GM12878 (cell line): Measurements from ENCODE around the gene EIF4B. TPM values are rescaled to one million over a fixed set of nuclear protein-coding genes. Genes with fewer than 3 reads are reported as not detected.

ENCODE experiments used
- ATAC-seq: fragments of 200-7000 bp; cut with Tn5 transposase; 3 replicates; pipeline ENCODE4 v1.9.1; 2020; ENCODE audit warnings: mild to moderate bottlenecking, moderate library complexity
- BruUV-seq: library from RNA; stranded (reverse); fragments of 400-500 nt; replicated peaks from 2 replicates; lab custom pipeline; 2021; lab: Mats Ljungman, UMichigan
- CTCF ChIA-PET: fragments of 300-600 bp; sonication (Branson Sonifier 250); formaldehyde crosslinking; extraction: SDS; loops from one replicate; lab custom pipeline; 2021; ENCODE audit warnings: inconsistent platforms; lab: Yijun Ruan, JAX
- POLR2A ChIA-PET: fragments of 350-600 bp; formaldehyde crosslinking; extraction: SDS; loops from one replicate; lab custom pipeline; 2021; ENCODE audit warnings: inconsistent platforms; lab: Charles Lee
- RAD21 ChIA-PET: fragments of 300-600 bp; sonication (Branson Sonifier 250); formaldehyde crosslinking; loops from one replicate; lab custom pipeline; 2023; ENCODE audit warnings: antibody characterized with exemption; ENCODE audit not compliant: unreplicated experiment; lab: Charles Lee
- SMC1A ChIA-PET: fragments of 300-600 bp; sonication (Branson Sonifier 250); formaldehyde crosslinking; loops from one replicate; lab custom pipeline; 2023; ENCODE audit not compliant: unreplicated experiment, uncharacterized antibody; lab: Charles Lee
- DNase-seq: peaks from one replicate; pipeline ENCODE4 v3.0.0-alpha.2; 2011; ENCODE audit warnings: low read depth, low spot score
- FAIRE-seq: peaks from 3 replicates; lab custom pipeline; 2011; peaks lifted over from hg19 to GRCh38; lab: Jason Lieb, UNC
- H2AFZ ChIP-seq: 2 replicates; pipeline ENCODE4 v1.6.0; 2011; ENCODE audit warnings: low read depth, low read length, control low read depth; ENCODE audit not compliant: control insufficient read depth
- H3K27ac ChIP-seq: 2 replicates; pipeline ENCODE4 v1.5.1; 2011; ENCODE audit warnings: control low read depth; ENCODE audit not compliant: control insufficient read depth, insufficient read depth
- H3K27me3 ChIP-seq, 2 experiments: replicated peaks in 1 of 2; 2 replicates each; pipeline versions ENCODE4 v1.6.0 to v1.6.1; 2011; ENCODE audit warnings: low read length in 1 of 2; ENCODE audit not compliant: control insufficient read depth in 2 of 2, insufficient read depth in 2 of 2
- H3K36me3 ChIP-seq, 2 experiments: 2 replicates each; pipeline ENCODE4 v1.5.1; 2011; ENCODE audit warnings: low read length in 1 of 2; ENCODE audit not compliant: control insufficient read depth in 2 of 2, insufficient read depth in 2 of 2
- H3K4me1 ChIP-seq: 2 replicates; pipeline ENCODE4 v1.6.1; 2011; ENCODE audit warnings: mild to moderate bottlenecking, low read length, moderate library complexity, mixed read lengths; ENCODE audit not compliant: control insufficient read depth, insufficient read depth
- H3K4me2 ChIP-seq: 2 replicates; pipeline ENCODE4 v1.6.0; 2011; ENCODE audit warnings: control low read depth; ENCODE audit not compliant: control insufficient read depth, insufficient read depth
- H3K4me3 ChIP-seq: fragments of 200-600 bp; sonication (generic); 2 replicates; pipeline ENCODE4 v1.5.1; 2016
- H3K79me2 ChIP-seq: 2 replicates; pipeline ENCODE4 v1.6.0; 2011; ENCODE audit warnings: low read length; ENCODE audit not compliant: control insufficient read depth, insufficient read depth
- H3K9ac ChIP-seq: 2 replicates; pipeline ENCODE4 v1.8.0; 2011; ENCODE audit warnings: low read length, control low read depth, mixed read lengths; ENCODE audit not compliant: control insufficient read depth, insufficient read depth
- H3K9me3 ChIP-seq: replicated peaks from 3 replicates; pipeline ENCODE4 v1.5.1; 2011; ENCODE audit warnings: mild to moderate bottlenecking, low read length; ENCODE audit not compliant: control insufficient read depth, insufficient read depth
- H4K20me1 ChIP-seq: 2 replicates; pipeline ENCODE4 v1.6.0; 2011; ENCODE audit not compliant: control insufficient read depth, insufficient read depth
- ASH2L ChIP-seq: fragments of 300-600, 200-600 bp; sonication (generic); IDR thresholded peaks from 2 replicates; pipeline ENCODE4 v1.6.1; 2017; ENCODE audit warnings: low read depth, mild to moderate bottlenecking, borderline replicate concordance
- CREM ChIP-seq: IDR thresholded peaks from 2 replicates; pipeline ENCODE4 v1.6.1; 2014; ENCODE audit warnings: antibody characterized with exemption, low read depth
- FOXK2 ChIP-seq: fragments of 450-650 bp; IDR thresholded peaks from 2 replicates; pipeline ENCODE4 v1.6.1; 2017; ENCODE audit warnings: mild to moderate bottlenecking, moderate library complexity
- FOXM1 ChIP-seq: IDR thresholded peaks from 2 replicates; pipeline ENCODE4 v1.6.1; 2012; ENCODE audit warnings: low read depth, mild to moderate bottlenecking, inconsistent platforms, low read length, moderate library complexity
- HDAC2 ChIP-seq: fragments of 200-600 bp; sonication (generic); IDR thresholded peaks from 2 replicates; pipeline ENCODE4 v1.6.1; 2017
- JUND ChIP-seq: IDR thresholded peaks from 2 replicates; pipeline ENCODE4 v1.6.1; 2012; ENCODE audit warnings: low read depth, mild to moderate bottlenecking, low read length, improper control_type of control experiment, moderate library complexity
- MEF2B ChIP-seq: fragments of 450-650 bp; IDR thresholded peaks from 2 replicates; pipeline ENCODE4 v1.6.1; 2018; ENCODE audit warnings: mild to moderate bottlenecking, moderate library complexity; ENCODE audit not compliant: partially characterized antibody, poor library complexity, severe bottlenecking
- MXI1 ChIP-seq: fragments of 150-350 bp; IDR thresholded peaks from 2 replicates; pipeline ENCODE4 v1.6.1; 2011; ENCODE audit warnings: low read depth, mild to moderate bottlenecking, inconsistent platforms, low read length, improper control_type of control experiment
- NFIC ChIP-seq: IDR thresholded peaks from 2 replicates; pipeline ENCODE4 v1.6.1; 2012; ENCODE audit warnings: low read depth, mild to moderate bottlenecking, inconsistent platforms, low read length, moderate library complexity
- PAX5 ChIP-seq: IDR thresholded peaks from 2 replicates; pipeline ENCODE4 v1.6.1; 2011; ENCODE audit warnings: low read depth, low read length, borderline replicate concordance
- POLR2A ChIP-seq: IDR thresholded peaks from 2 replicates; pipeline ENCODE4 v1.6.1; 2011; ENCODE audit warnings: low read depth, mild to moderate bottlenecking, low read length
- POLR2AphosphoS5 ChIP-seq: IDR thresholded peaks from 2 replicates; pipeline ENCODE4 v1.6.1; 2011; ENCODE audit warnings: mild to moderate bottlenecking, low read length, inconsistent platforms
- RUNX3 ChIP-seq: IDR thresholded peaks from 2 replicates; pipeline ENCODE4 v1.6.1; 2012; ENCODE audit warnings: low read length, inconsistent platforms
- SREBF2 ChIP-seq: IDR thresholded peaks from 2 replicates; pipeline ENCODE4 v1.6.1; 2012; ENCODE audit warnings: mild to moderate bottlenecking, low read length
- TCF3 ChIP-seq: IDR thresholded peaks from 2 replicates; pipeline ENCODE4 v1.6.1; 2012; ENCODE audit warnings: low read depth, mild to moderate bottlenecking, low read length, borderline replicate concordance; ENCODE audit not compliant: insufficient read depth
- WGBS: methylation state at CpG from one replicate; pipeline ENCODE4 v1.1.6; 2016; ENCODE audit warnings: low lambda C conversion rate; ENCODE audit not compliant: insufficient replicate concordance, insufficient coverage; ENCODE audit errors: missing lambda C conversion rate; 5-methylcytosine and 5-hydroxymethylcytosine counted together
- in situ Hi-C: fragments of 300-500 bp; cut with MboI; formaldehyde crosslinking; loops from 9 replicates; pipeline ENCODE4 v1.14.3; 2018; ENCODE audit warnings: mixed read lengths
- intact Hi-C: fragments of 100-400 bp; cut with micrococcal nuclease; formaldehyde crosslinking; loops from one replicate; pipeline ENCODE4 v1.14.2; 2022; ENCODE audit not compliant: unreplicated experiment
- polyA plus RNA-seq, 11 experiments: library from polyadenylated mRNA; depleted of rRNA in 4 of 11; unstranded in 6 of 11; stranded (reverse) in 5 of 11; fragments of >200 nt; fragmentation: Nextera tagmentation in 4 of 11; fragmentation: Illumina TruSeq in 1 of 11; extraction: Ambion mirVana in 4 of 11; extraction: Trizol in 1 of 11; gene quantifications; 1 replicate in 1 of 11; 2 replicates in 10 of 11; pipeline versions ENCODE4 v1.2.1 to v1.2.3, GENCODE V29; 2011 to 2016; ENCODE audit warnings: inconsistent platforms in 2 of 11, missing spikeins in 2 of 11, low read depth in 1 of 11
- total RNA-seq, 4 experiments: library from RNA; depleted of rRNA in 3 of 4; stranded (reverse); fragments of >200 nt in 3 of 4; fragmentation: Illumina TruSeq in 1 of 4; extraction: Trizol in 1 of 4; gene quantifications; 2 replicates each; pipeline versions ENCODE4 v1.2.1 to v1.2.3, GENCODE V29; 2013 to 2021
- TF ChIP-seq, protein P1 (sequence below): fragments of 450-650 bp; IDR thresholded peaks from 2 replicates; pipeline ENCODE4 v1.6.1; 2017; ENCODE audit warnings: antibody characterized with exemption, mild to moderate bottlenecking, moderate library complexity
- TF ChIP-seq, protein P2 (sequence below), 3 experiments: IDR thresholded peaks in 2 of 3; conservative IDR thresholded peaks in 1 of 3; 2 replicates each; pipeline ENCODE4 v1.5.1; 2011; ENCODE audit warnings: low read depth in 3 of 3, low read length in 3 of 3, mild to moderate bottlenecking in 3 of 3, control low read depth in 2 of 3, moderate library complexity in 2 of 3, inconsistent platforms in 1 of 3, mixed read lengths in 1 of 3; ENCODE audit not compliant: control insufficient read depth in 2 of 3, insufficient read depth in 1 of 3; ENCODE audit errors: extremely low read depth in 1 of 3

Gene EIF4B
- total and polyA plus RNA-seq, 10 of the 15 experiments (the other 5 are each of a cell fraction or from before 2014, with no cell fraction given), result 123 to 752 (median 431) TPM

DNA sequence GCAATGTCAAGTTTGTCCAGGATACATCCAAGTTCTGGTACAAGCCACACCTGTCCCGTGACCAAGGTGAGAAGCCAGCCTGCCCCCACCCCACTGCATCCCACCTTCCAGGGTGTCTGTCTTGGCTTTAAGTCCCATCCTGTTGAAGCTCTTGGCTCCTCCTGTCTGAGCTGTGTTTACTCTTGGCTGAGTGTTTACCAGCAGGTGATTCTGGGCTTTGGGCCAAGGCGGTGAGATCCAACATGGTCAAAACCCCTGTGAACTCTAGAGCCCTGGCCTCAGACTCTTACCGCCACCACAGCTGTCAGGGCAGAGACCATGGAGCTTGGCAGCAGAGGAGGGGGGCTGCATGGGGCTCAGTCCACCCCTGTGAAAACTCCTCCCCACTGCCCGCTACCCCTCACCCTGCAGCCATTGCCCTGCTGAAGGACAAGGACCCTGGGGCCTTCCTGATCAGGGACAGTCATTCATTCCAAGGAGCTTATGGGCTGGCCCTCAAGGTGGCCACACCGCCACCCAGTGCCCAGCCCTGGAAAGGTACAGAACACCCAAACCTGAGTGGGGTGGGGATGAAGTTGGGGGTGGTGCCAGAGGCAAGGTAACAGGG, 55.3 kb downstream of the EIF4B start:
- TF ChIP-seq, protein P1, sequence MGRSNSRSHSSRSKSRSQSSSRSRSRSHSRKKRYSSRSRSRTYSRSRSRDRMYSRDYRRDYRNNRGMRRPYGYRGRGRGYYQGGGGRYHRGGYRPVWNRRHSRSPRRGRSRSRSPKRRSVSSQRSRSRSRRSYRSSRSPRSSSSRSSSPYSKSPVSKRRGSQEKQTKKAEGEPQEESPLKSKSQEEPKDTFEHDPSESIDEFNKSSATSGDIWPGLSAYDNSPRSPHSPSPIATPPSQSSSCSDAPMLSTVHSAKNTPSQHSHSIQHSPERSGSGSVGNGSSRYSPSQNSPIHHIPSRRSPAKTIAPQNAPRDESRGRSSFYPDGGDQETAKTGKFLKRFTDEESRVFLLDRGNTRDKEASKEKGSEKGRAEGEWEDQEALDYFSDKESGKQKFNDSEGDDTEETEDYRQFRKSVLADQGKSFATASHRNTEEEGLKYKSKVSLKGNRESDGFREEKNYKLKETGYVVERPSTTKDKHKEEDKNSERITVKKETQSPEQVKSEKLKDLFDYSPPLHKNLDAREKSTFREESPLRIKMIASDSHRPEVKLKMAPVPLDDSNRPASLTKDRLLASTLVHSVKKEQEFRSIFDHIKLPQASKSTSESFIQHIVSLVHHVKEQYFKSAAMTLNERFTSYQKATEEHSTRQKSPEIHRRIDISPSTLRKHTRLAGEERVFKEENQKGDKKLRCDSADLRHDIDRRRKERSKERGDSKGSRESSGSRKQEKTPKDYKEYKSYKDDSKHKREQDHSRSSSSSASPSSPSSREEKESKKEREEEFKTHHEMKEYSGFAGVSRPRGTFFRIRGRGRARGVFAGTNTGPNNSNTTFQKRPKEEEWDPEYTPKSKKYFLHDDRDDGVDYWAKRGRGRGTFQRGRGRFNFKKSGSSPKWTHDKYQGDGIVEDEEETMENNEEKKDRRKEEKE, result no peak
- TF ChIP-seq, protein P2, sequence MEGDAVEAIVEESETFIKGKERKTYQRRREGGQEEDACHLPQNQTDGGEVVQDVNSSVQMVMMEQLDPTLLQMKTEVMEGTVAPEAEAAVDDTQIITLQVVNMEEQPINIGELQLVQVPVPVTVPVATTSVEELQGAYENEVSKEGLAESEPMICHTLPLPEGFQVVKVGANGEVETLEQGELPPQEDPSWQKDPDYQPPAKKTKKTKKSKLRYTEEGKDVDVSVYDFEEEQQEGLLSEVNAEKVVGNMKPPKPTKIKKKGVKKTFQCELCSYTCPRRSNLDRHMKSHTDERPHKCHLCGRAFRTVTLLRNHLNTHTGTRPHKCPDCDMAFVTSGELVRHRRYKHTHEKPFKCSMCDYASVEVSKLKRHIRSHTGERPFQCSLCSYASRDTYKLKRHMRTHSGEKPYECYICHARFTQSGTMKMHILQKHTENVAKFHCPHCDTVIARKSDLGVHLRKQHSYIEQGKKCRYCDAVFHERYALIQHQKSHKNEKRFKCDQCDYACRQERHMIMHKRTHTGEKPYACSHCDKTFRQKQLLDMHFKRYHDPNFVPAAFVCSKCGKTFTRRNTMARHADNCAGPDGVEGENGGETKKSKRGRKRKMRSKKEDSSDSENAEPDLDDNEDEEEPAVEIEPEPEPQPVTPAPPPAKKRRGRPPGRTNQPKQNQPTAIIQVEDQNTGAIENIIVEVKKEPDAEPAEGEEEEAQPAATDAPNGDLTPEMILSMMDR (IDR thresholded peaks at IDR 0.05 in 2 of 3, conservative IDR thresholded peaks at IDR 0.05 in 1 of 3; ENCODE audit: control insufficient read depth in 2 of 3, extremely low read depth in 1 of 3, insufficient read depth in 1 of 3, low read depth in 3 of 3, low read length in 3 of 3), result peak; percentile 8 to 31 (median 21); a peak in 3 of 6 replicates
- TF ChIP-seq FOXM1, result no peak
- TF ChIP-seq HDAC2, result no peak
- no peak for TF ChIP-seq PAX5
- TF ChIP-seq MXI1, result no peak
- no peak for TF ChIP-seq ASH2L
- TF ChIP-seq NFIC, result no peak
- peak; percentile 13; the same call in 1 of the 2 replicates for TF ChIP-seq POLR2AphosphoS5
- no peak for TF ChIP-seq SREBF2
- no peak for TF ChIP-seq FOXK2
- no peak for TF ChIP-seq JUND
- no peak for TF ChIP-seq MEF2B
- no peak for TF ChIP-seq RUNX3
- peak; percentile 47; the same call in 1 of the 2 replicates for TF ChIP-seq POLR2A
- no peak for TF ChIP-seq TCF3
- TF ChIP-seq CREM, result no peak
- no peaks in the 10 kb centered on the region for H3K79me2 ChIP-seq
- H3K27ac ChIP-seq, result no peak overlapping the region
- H3K27me3 ChIP-seq, result no peaks in the 10 kb centered on the region
- FAIRE-seq (no peak), ATAC-seq (peak; percentile 49), DNase-seq (no peak)
- no peaks in the 10 kb centered on the region for H4K20me1 ChIP-seq
- BruUV-seq, result no TSS peak
- no peaks in the 10 kb centered on the region for H3K9me3 ChIP-seq
- WGBS, result 46% methylated on average over 5 of the region's 5 CpGs
- H3K4me2 ChIP-seq, result no peak overlapping the region
- H3K4me3 ChIP-seq, result no peak overlapping the region
- H3K9ac ChIP-seq, result no peak overlapping the region
- ChIA-PET CTCF (interaction anchor here (0.7 to 2.0 kb wide), 6 partner anchors 10 to 41 kb away, joined by 3 to 7 read pairs (median 4); partner anchors contain the start of genes SOAT2 and TNS2), RAD21 (interaction anchor here (0.8 kb wide), 1 partner anchor 40 kb away, joined by 3 read pairs; no protein-coding TSS in a partner anchor), POLR2A (interaction anchor here (0.9 kb wide), 1 partner anchor 33 kb away, joined by 7 read pairs; no protein-coding TSS in a partner anchor), SMC1A (interaction anchor here (7.8 kb wide), 1 partner anchor 40 kb away, joined by 126 read pairs; the partner anchor contains the start of gene SOAT2)
- no peak overlapping the region for H2AFZ ChIP-seq
- intact Hi-C loops, result no loop called here
- peaks cover 5 to 6% of the 10 kb centered on the region in 2 experiments; a peak in 3 of 4 replicates for H3K36me3 ChIP-seq
- in situ Hi-C loops, result no loop called here
- H3K4me1 ChIP-seq, result no peaks in the 10 kb centered on the region
